ENCODE results near the gene SLC66A2.

SLC66A2 gene

DNA sequence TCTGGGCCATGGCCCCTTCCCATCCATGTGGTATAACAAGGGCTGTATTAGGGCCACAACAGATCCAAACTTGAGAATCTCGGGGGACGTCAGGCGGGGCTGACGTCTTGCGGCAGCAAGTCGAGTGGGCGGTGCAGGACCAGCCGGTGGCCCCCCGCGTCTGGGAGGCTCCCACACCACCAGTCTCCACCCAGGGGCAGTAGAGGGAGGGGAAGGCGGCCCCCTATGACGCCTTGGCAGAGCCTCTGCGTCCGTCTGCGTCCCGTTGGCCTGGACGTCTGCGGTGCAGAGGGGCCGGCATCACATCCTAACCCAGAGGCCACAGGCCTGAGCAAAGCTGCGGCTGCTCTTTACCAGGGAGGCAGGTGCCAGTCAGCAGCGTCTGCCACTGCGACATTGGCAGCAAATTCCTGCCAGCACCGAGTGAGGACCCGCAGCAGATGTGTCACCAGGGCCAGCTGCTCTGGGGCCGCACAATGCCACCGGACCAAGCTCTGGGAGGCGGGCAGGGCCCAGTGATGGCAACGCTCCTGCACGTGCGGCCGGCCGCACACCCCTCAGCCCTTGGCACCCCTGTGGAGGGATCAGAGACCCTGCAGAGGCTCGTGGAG lies 79.9 kb downstream of the SLC66A2 start:
- DNase-seq: no peak
- Histone ChIP-seq H3K4me1 (ENCODE audit: control extremely low read depth in 1 of 4, control insufficient read depth in 4 of 4, insufficient read depth in 4 of 4, low read length in 3 of 4) (peaks cover 0 to 3% (median 2%) of the 10 kb centered on the region in 4 experiments), H3K4me3 (ENCODE audit: control insufficient read depth in 1 of 7, extremely low read depth in 1 of 7, insufficient read depth in 4 of 7, low read depth in 2 of 7, low read length in 6 of 7) (no peak overlapping the region), H3K27me3 (replicated peaks in 2 of 5; ENCODE audit: control insufficient read depth in 4 of 5, insufficient read depth in 5 of 5, low read length in 4 of 5) (peaks cover 0 to 8% (median 0%) of the 10 kb centered on the region in 5 experiments), H3K27ac (ENCODE audit: insufficient read depth in 1 of 2, low read depth in 1 of 2, low read length in 2 of 2, poor library complexity in 1 of 2, severe bottlenecking in 2 of 2) (no peak overlapping the region), H3K9me3 (ENCODE audit: control extremely low read depth in 1 of 5, control insufficient read depth in 4 of 5, insufficient read depth in 2 of 5, low read depth in 1 of 5, low read length in 4 of 5) (peaks cover 0 to 7% (median 0%) of the 10 kb centered on the region in 5 experiments), H3K36me3 (ENCODE audit: control insufficient read depth in 4 of 4, insufficient read depth in 4 of 4, low read length in 3 of 4) (no peaks in the 10 kb centered on the region)
- ChIA-PET CTCF (interaction anchor here (1.0 to 1.1 kb wide), 2 partner anchors 10 to 13 kb away, joined by 3 to 4 read pairs; no protein-coding TSS in a partner anchor), POLR2A (no interaction called here)
- WGBS (ENCODE audit: insufficient coverage): 92% methylated on average over 33 of the region's 33 CpGs

GRCh38 chr18:79871026-79871390 lies 80.4 kb downstream of the SLC66A2 start:
- ChIA-PET CTCF (interaction anchor here (1.0 to 1.1 kb wide), 2 partner anchors 9 to 12 kb away, joined by 3 to 4 read pairs; no protein-coding TSS in a partner anchor), POLR2A (no interaction called here)
- WGBS (ENCODE audit: insufficient coverage): 95% methylated on average over 16 of the region's 17 CpGs
- no peak overlapping the region for H3K4me3 ChIP-seq (ENCODE audit: control insufficient read depth in 1 of 7, extremely low read depth in 1 of 7, insufficient read depth in 4 of 7, low read depth in 2 of 7, low read length in 6 of 7)
- no peak overlapping the region for H3K27ac ChIP-seq (ENCODE audit: insufficient read depth in 1 of 2, low read depth in 1 of 2, low read length in 2 of 2, poor library complexity in 1 of 2, severe bottlenecking in 2 of 2)
- peaks cover 0 to 3% (median 2%) of the 10 kb centered on the region in 4 experiments for H3K4me1 ChIP-seq (ENCODE audit: control extremely low read depth in 1 of 4, control insufficient read depth in 4 of 4, insufficient read depth in 4 of 4, low read length in 3 of 4)
- no peaks in the 10 kb centered on the region for H3K36me3 ChIP-seq (ENCODE audit: control insufficient read depth in 4 of 4, insufficient read depth in 4 of 4, low read length in 3 of 4)
- DNase-seq: no peak
- H3K9me3 ChIP-seq (ENCODE audit: control extremely low read depth in 1 of 5, control insufficient read depth in 4 of 5, insufficient read depth in 2 of 5, low read depth in 1 of 5, low read length in 4 of 5): peaks cover 0 to 7% (median 0%) of the 10 kb centered on the region in 5 experiments
- H3K27me3 ChIP-seq (replicated peaks in 2 of 5; ENCODE audit: control insufficient read depth in 4 of 5, insufficient read depth in 5 of 5, low read length in 4 of 5): peaks cover 0 to 3% (median 0%) of the 10 kb centered on the region in 5 experiments

DNA sequence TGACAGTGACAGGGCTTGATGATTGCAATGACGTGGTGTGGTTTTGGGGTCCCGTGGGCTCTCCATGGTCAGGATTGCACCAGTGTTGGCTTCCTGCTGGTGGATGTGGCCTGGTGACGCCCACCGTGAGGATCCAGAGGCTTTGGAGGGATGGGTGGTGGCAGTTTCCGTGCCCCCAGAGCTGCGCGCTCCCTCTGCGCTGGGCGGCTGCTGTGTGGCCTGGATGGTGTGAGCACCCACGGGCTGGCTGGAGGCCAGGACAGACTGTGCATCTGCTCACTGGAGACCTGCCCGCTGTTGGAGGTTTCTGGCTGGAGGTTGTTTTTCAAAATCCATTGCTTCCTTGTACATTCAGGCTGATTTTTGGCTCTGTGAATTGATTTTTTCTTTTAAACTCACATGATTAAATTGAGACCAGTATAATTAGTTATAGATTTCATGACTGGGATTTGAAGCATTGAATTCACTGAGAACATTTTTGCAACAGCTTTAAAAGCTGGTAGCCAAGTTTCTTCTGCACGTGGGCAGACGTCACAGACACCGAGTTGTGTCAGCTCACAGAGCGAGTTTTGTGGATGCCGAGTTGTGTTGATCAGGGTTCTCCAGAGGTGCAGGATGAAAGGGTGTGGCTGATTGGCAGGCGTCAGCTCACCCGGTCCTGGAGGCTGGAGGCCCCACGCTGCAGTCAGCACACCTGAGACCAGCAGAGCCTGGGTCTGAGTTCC lies 81.0 kb downstream of the SLC66A2 start:
- peaks cover 0 to 7% (median 0%) of the 10 kb centered on the region in 5 experiments for H3K9me3 ChIP-seq (ENCODE audit: control extremely low read depth in 1 of 5, control insufficient read depth in 4 of 5, insufficient read depth in 2 of 5, low read depth in 1 of 5, low read length in 4 of 5)
- peaks cover 0 to 3% (median 2%) of the 10 kb centered on the region in 4 experiments for H3K4me1 ChIP-seq (ENCODE audit: control extremely low read depth in 1 of 4, control insufficient read depth in 4 of 4, insufficient read depth in 4 of 4, low read length in 3 of 4)
- H3K4me3 ChIP-seq (ENCODE audit: control insufficient read depth in 1 of 7, extremely low read depth in 1 of 7, insufficient read depth in 4 of 7, low read depth in 2 of 7, low read length in 6 of 7): no peak overlapping the region
- 92% methylated on average over 10 of the region's 19 CpGs for WGBS (ENCODE audit: insufficient coverage)
- H3K27ac ChIP-seq (ENCODE audit: insufficient read depth in 1 of 2, low read depth in 1 of 2, low read length in 2 of 2, poor library complexity in 1 of 2, severe bottlenecking in 2 of 2): no peak overlapping the region
- no peaks in the 10 kb centered on the region for H3K36me3 ChIP-seq (ENCODE audit: control insufficient read depth in 4 of 4, insufficient read depth in 4 of 4, low read length in 3 of 4)
- peaks cover 0 to 2% (median 0%) of the 10 kb centered on the region in 5 experiments for H3K27me3 ChIP-seq (replicated peaks in 2 of 5; ENCODE audit: control insufficient read depth in 4 of 5, insufficient read depth in 5 of 5, low read length in 4 of 5)
- ChIA-PET CTCF (interaction anchor here (1.0 to 1.1 kb wide), 2 partner anchors 9 to 12 kb away, joined by 3 to 4 read pairs; no protein-coding TSS in a partner anchor), POLR2A (no interaction called here)
- DNase-seq: no peak

GRCh38 chr18:79869591-79870300 lies 81.7 kb downstream of the SLC66A2 start:
- Histone ChIP-seq H3K27ac (ENCODE audit: insufficient read depth in 1 of 2, low read depth in 1 of 2, low read length in 2 of 2, poor library complexity in 1 of 2, severe bottlenecking in 2 of 2) (no peak overlapping the region), H3K4me1 (ENCODE audit: control extremely low read depth in 1 of 4, control insufficient read depth in 4 of 4, insufficient read depth in 4 of 4, low read length in 3 of 4) (peaks cover 0 to 3% (median 2%) of the 10 kb centered on the region in 4 experiments), H3K27me3 (replicated peaks in 2 of 5; ENCODE audit: control insufficient read depth in 4 of 5, insufficient read depth in 5 of 5, low read length in 4 of 5) (peaks cover 0 to 8% (median 0%) of the 10 kb centered on the region in 5 experiments), H3K9me3 (ENCODE audit: control extremely low read depth in 1 of 5, control insufficient read depth in 4 of 5, insufficient read depth in 2 of 5, low read depth in 1 of 5, low read length in 4 of 5) (peaks cover 0 to 7% (median 0%) of the 10 kb centered on the region in 5 experiments), H3K36me3 (ENCODE audit: control insufficient read depth in 4 of 4, insufficient read depth in 4 of 4, low read length in 3 of 4) (no peaks in the 10 kb centered on the region), H3K4me3 (ENCODE audit: control insufficient read depth in 1 of 7, extremely low read depth in 1 of 7, insufficient read depth in 4 of 7, low read depth in 2 of 7, low read length in 6 of 7) (no peak overlapping the region)
- 98% methylated on average over 28 of the region's 32 CpGs for WGBS (ENCODE audit: insufficient coverage)
- no peak for DNase-seq
- CTCF ChIA-PET: no interaction called here
- POLR2A ChIA-PET: no interaction called here

DNA sequence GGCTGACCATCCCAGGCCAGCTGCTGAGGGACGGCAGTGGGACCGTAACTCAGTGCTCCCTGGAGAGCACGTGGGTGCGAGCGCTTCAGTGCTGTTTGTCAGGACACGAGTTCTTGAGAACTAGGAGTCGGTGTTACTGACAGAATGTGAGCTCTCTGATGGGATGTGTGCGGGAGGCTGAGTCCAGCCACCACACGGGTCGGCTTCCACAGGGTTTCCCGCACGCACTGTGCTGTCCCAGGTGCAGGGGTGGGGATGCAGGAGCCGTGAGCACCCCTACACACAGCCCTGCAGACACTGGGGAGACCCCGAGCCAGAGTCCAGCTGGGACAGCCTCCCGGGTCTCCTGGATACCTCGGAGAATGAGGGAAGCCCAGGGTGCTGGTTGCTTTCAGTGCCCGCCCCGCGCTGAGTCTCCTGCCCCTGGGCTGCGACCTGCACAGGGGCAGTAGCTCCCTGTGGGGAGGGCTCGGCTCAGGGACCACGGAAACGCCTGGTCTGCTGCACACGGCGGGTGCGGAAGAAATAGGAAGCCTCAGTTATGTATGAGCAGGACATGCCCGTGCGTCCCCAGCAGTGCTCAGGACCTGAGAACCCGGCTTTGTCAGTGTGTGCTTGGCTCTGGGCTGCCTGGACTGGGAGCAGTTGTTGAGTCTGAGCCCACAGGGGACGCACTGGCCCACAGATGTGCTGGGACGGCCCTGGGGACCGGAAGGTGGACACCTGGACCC lies 82.5 kb downstream of the SLC66A2 start:
- peaks cover 0 to 13% (median 0%) of the 10 kb centered on the region in 5 experiments for H3K27me3 ChIP-seq (replicated peaks in 2 of 5; ENCODE audit: control insufficient read depth in 4 of 5, insufficient read depth in 5 of 5, low read length in 4 of 5)
- H3K27ac ChIP-seq (ENCODE audit: insufficient read depth in 1 of 2, low read depth in 1 of 2, low read length in 2 of 2, poor library complexity in 1 of 2, severe bottlenecking in 2 of 2): no peak overlapping the region
- POLR2A ChIA-PET: no interaction called here
- H3K4me1 ChIP-seq (ENCODE audit: control extremely low read depth in 1 of 4, control insufficient read depth in 4 of 4, insufficient read depth in 4 of 4, low read length in 3 of 4): peaks cover 0 to 3% (median 2%) of the 10 kb centered on the region in 4 experiments
- no peak overlapping the region for H3K4me3 ChIP-seq (ENCODE audit: control insufficient read depth in 1 of 7, extremely low read depth in 1 of 7, insufficient read depth in 4 of 7, low read depth in 2 of 7, low read length in 6 of 7)
- DNase-seq: no peak
- no peaks in the 10 kb centered on the region for H3K36me3 ChIP-seq (ENCODE audit: control insufficient read depth in 4 of 4, insufficient read depth in 4 of 4, low read length in 3 of 4)
- CTCF ChIA-PET: no interaction called here
- peaks cover 0 to 7% (median 0%) of the 10 kb centered on the region in 5 experiments for H3K9me3 ChIP-seq (ENCODE audit: control extremely low read depth in 1 of 5, control insufficient read depth in 4 of 5, insufficient read depth in 2 of 5, low read depth in 1 of 5, low read length in 4 of 5)
- WGBS (ENCODE audit: insufficient coverage): 94% methylated on average over 28 of the region's 32 CpGs

GRCh38 chr18:79868168-79868784 lies 83.2 kb downstream of the SLC66A2 start:
- ChIA-PET POLR2A (interaction anchor here (0.6 kb wide), 1 partner anchor 121 kb away, joined by 3 read pairs; no protein-coding TSS in a partner anchor), CTCF (interaction anchor here (0.9 to 1.1 kb wide), 2 partner anchors 12 to 25 kb away, joined by 3 read pairs; no protein-coding TSS in a partner anchor)
- H3K27me3 ChIP-seq (replicated peaks in 2 of 5; ENCODE audit: control insufficient read depth in 4 of 5, insufficient read depth in 5 of 5, low read length in 4 of 5): peaks cover 0 to 18% (median 0%) of the 10 kb centered on the region in 5 experiments
- no peak overlapping the region for H3K27ac ChIP-seq (ENCODE audit: insufficient read depth in 1 of 2, low read depth in 1 of 2, low read length in 2 of 2, poor library complexity in 1 of 2, severe bottlenecking in 2 of 2)
- DNase-seq: no peak
- no peaks in the 10 kb centered on the region for H3K36me3 ChIP-seq (ENCODE audit: control insufficient read depth in 4 of 4, insufficient read depth in 4 of 4, low read length in 3 of 4)
- H3K9me3 ChIP-seq (ENCODE audit: control extremely low read depth in 1 of 5, control insufficient read depth in 4 of 5, insufficient read depth in 2 of 5, low read depth in 1 of 5, low read length in 4 of 5): peaks cover 0 to 7% (median 4%) of the 10 kb centered on the region in 5 experiments
- 93% methylated on average over 28 of the region's 29 CpGs for WGBS (ENCODE audit: insufficient coverage)
- no peak overlapping the region for H3K4me3 ChIP-seq (ENCODE audit: control insufficient read depth in 1 of 7, extremely low read depth in 1 of 7, insufficient read depth in 4 of 7, low read depth in 2 of 7, low read length in 6 of 7)
- peaks cover 0 to 3% (median 2%) of the 10 kb centered on the region in 4 experiments for H3K4me1 ChIP-seq (ENCODE audit: control extremely low read depth in 1 of 4, control insufficient read depth in 4 of 4, insufficient read depth in 4 of 4, low read length in 3 of 4)

Measured in common myeloid progenitor, CD34-positive (primary cell).